Neural cell (in vitro differentiated cells): Measurements from ENCODE around the gene FRMD4B. TPM values are rescaled to one million over a fixed set of nuclear protein-coding genes. Genes with fewer than 3 reads are reported as not detected.

Source experiments
- H2AFZ ChIP-seq: fragments of 200-600, 300-800 bp; sonication (generic), shearing (Covaris generic); 2 replicates; pipeline ENCODE4 v1.6.0; 2014; ENCODE audit warnings: low read depth, mild to moderate bottlenecking, antibody characterized with exemption, low read length, moderate library complexity
- H3F3A ChIP-seq: fragments of 200-600 bp; shearing (Covaris generic); 2 replicates; pipeline ENCODE4 v1.6.1; 2016; ENCODE audit warnings: mild to moderate bottlenecking, moderate library complexity, mixed read lengths, antibody characterized with exemption, low read length; ENCODE audit not compliant: insufficient read depth, poor library complexity, severe bottlenecking
- H3K27ac ChIP-seq: fragments of 200-600, 300-800 bp; sonication (generic), shearing (Covaris generic); 2 replicates; pipeline ENCODE4 v1.5.1; 2014; ENCODE audit warnings: mild to moderate bottlenecking, low read length, moderate library complexity
- H3K27me3 ChIP-seq: fragments of 300-800, 200-600 bp; sonication (generic), shearing (Covaris generic); 2 replicates; pipeline ENCODE4 v1.6.0; 2014; ENCODE audit warnings: mild to moderate bottlenecking, low read depth, low read length, moderate library complexity; ENCODE audit not compliant: insufficient read depth
- H3K36me3 ChIP-seq: fragments of 300-800, 200-600 bp; sonication (generic), shearing (Covaris generic); 2 replicates; pipeline ENCODE4 v1.5.1; 2014; ENCODE audit warnings: mild to moderate bottlenecking, antibody characterized with exemption, low read length, moderate library complexity; ENCODE audit not compliant: insufficient read depth
- H3K4me2 ChIP-seq: fragments of 300-800, 200-600 bp; sonication (generic), shearing (Covaris generic); 2 replicates; pipeline ENCODE4 v1.6.0; 2014; ENCODE audit warnings: mild to moderate bottlenecking, low read length
- H3K4me3 ChIP-seq: fragments of 300-800, 200-600 bp; sonication (generic), shearing (Covaris generic); 2 replicates; pipeline ENCODE4 v1.5.1; 2014; ENCODE audit warnings: mild to moderate bottlenecking, low read length, moderate library complexity
- H3K79me2 ChIP-seq: fragments of 200-600 bp; shearing (Covaris generic); replicated peaks from 2 replicates; pipeline ENCODE4 v1.6.0; 2014; ENCODE audit warnings: mild to moderate bottlenecking, low read length, moderate library complexity; ENCODE audit not compliant: insufficient read depth
- H3K9ac ChIP-seq: fragments of 300-800, 200-600 bp; sonication (generic), shearing (Covaris generic); 2 replicates; pipeline ENCODE4 v1.6.1; 2016; ENCODE audit warnings: mild to moderate bottlenecking, low read length, mixed read lengths
- H3K9me2 ChIP-seq: fragments of 200-600 bp; shearing (Covaris generic); 2 replicates; pipeline ENCODE4 v1.6.1; 2016; ENCODE audit warnings: mild to moderate bottlenecking, low read length, mixed read lengths; ENCODE audit not compliant: insufficient read depth
- H3K9me3 ChIP-seq: fragments of 200-600, 300-800 bp; sonication (generic), shearing (Covaris generic); 2 replicates; pipeline ENCODE4 v1.6.1; 2016; ENCODE audit warnings: mild to moderate bottlenecking, mixed run types, low read length, moderate library complexity, mixed read lengths
- H4K20me1 ChIP-seq: fragments of 200-600 bp; shearing (Covaris generic); 2 replicates; pipeline ENCODE4 v1.6.1; 2016; ENCODE audit warnings: mild to moderate bottlenecking, mixed run types; ENCODE audit not compliant: insufficient read depth
- CTCF ChIP-seq: fragments of 450-650 bp; IDR thresholded peaks from 2 replicates; pipeline ENCODE4 v1.5.1; 2014; ENCODE audit warnings: antibody characterized with exemption, mild to moderate bottlenecking, moderate library complexity; ENCODE audit not compliant: poor library complexity, severe bottlenecking
- EP300 ChIP-seq: fragments of 450-650 bp; conservative IDR thresholded peaks from 2 replicates; pipeline ENCODE4 v1.6.1; 2014; ENCODE audit warnings: antibody characterized with exemption, mild to moderate bottlenecking, moderate library complexity; ENCODE audit not compliant: poor library complexity, severe bottlenecking
- EZH2 ChIP-seq: fragments of 200-600, 300-800 bp; shearing (Covaris generic), sonication (generic); IDR thresholded peaks from 2 replicates; pipeline ENCODE4 v1.6.1; 2014; ENCODE audit warnings: antibody characterized with exemption, low read length, borderline replicate concordance, mild to moderate bottlenecking; ENCODE audit not compliant: insufficient read depth, poor library complexity, severe bottlenecking
- MXI1 ChIP-seq: fragments of 450-650 bp; conservative IDR thresholded peaks from 2 replicates; pipeline ENCODE4 v1.6.1; 2014; ENCODE audit warnings: antibody characterized with exemption, mild to moderate bottlenecking; ENCODE audit not compliant: poor library complexity, severe bottlenecking
- POLR2AphosphoS5 ChIP-seq: IDR thresholded peaks from 2 replicates; pipeline ENCODE4 v1.6.1; 2012
- RAD21 ChIP-seq: fragments of 450-650 bp; conservative IDR thresholded peaks from 2 replicates; pipeline ENCODE4 v1.6.1; 2014; ENCODE audit warnings: antibody characterized with exemption, mild to moderate bottlenecking, moderate library complexity
- REST ChIP-seq: IDR thresholded peaks from 2 replicates; pipeline ENCODE4 v1.6.1; 2012; ENCODE audit warnings: borderline replicate concordance
- SMC3 ChIP-seq: fragments of 450-650 bp; conservative IDR thresholded peaks from 2 replicates; pipeline ENCODE4 v1.6.1; 2014; ENCODE audit warnings: antibody characterized with exemption, mild to moderate bottlenecking, moderate library complexity; ENCODE audit not compliant: poor library complexity
- TAF1 ChIP-seq: IDR thresholded peaks from 2 replicates; pipeline ENCODE4 v1.6.1; 2012; ENCODE audit warnings: low read depth
- polyA plus RNA-seq: library from polyadenylated mRNA; depleted of rRNA; stranded (reverse); fragments of >200 nt; gene quantifications from 2 replicates; pipeline ENCODE4 v1.2.3, GENCODE V29; 2014

FRMD4B gene
- polyA plus RNA-seq, 1 donor from 2014 or later, result 6.2 TPM

DNA sequence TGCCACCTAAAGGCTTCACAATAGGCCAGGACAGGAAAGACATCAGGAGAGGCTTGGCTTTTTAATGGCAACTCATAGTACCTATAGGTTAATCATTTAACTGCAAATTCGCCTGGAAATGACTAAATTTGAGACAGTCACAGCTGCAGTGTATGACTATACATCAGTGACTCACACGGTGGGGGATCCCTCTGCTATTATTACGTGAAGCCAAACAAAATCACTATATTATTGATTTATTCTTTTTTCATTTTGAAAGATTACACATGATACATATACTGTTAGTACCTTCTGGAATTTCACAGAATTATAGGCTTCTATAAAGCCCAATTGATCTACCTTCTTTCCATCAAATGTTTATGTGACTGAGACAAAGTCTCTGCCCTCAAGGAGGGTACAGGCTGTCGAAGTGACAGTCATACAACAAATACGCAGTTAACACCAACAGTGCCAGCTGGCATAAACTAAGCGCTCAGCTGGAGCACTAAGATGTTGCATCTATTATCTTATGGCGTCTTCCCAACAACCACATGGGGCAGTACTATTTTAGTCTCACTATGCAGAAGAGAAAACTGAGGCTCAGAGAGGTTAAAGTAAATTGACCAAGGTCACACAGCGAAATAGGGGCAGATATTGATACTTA lies 181.5 kb downstream of the FRMD4B start:
- no peak overlapping the region for H3K4me3 ChIP-seq
- no peaks in the 10 kb centered on the region for H3K9me2 ChIP-seq
- H4K20me1 ChIP-seq, result no peaks in the 10 kb centered on the region
- no peaks in the 10 kb centered on the region for H3F3A ChIP-seq
- no peaks in the 10 kb centered on the region for H3K79me2 ChIP-seq
- no peak overlapping the region for H3K4me2 ChIP-seq
- H3K27ac ChIP-seq, result no peak overlapping the region
- H3K36me3 ChIP-seq, result no peaks in the 10 kb centered on the region
- TF ChIP-seq REST (no peak), EP300 (no peak), SMC3 (no peak)
- no peak overlapping the region for H2AFZ ChIP-seq
- H3K9ac ChIP-seq, result no peak overlapping the region
- H3K27me3 ChIP-seq, result no peaks in the 10 kb centered on the region
- no peaks in the 10 kb centered on the region for H3K9me3 ChIP-seq

GRCh38 chr3:69203631-69204314 lies 182.1 kb downstream of the FRMD4B start:
- no peak overlapping the region for H3K4me3 ChIP-seq
- no peak overlapping the region for H2AFZ ChIP-seq
- no peak overlapping the region for H3K4me2 ChIP-seq
- H4K20me1 ChIP-seq, result no peaks in the 10 kb centered on the region
- H3K27me3 ChIP-seq, result no peaks in the 10 kb centered on the region
- no peak overlapping the region for H3K9ac ChIP-seq
- H3K79me2 ChIP-seq, result no peaks in the 10 kb centered on the region
- H3K9me3 ChIP-seq, result no peaks in the 10 kb centered on the region
- H3K9me2 ChIP-seq, result no peaks in the 10 kb centered on the region
- TF ChIP-seq RAD21, result no peak
- no peak for TF ChIP-seq SMC3
- TF ChIP-seq CTCF, result no peak
- no peak for TF ChIP-seq EZH2
- no peak for TF ChIP-seq MXI1
- no peak for TF ChIP-seq TAF1
- no peak for TF ChIP-seq POLR2AphosphoS5
- TF ChIP-seq EP300, result no peak
- no peak for TF ChIP-seq REST
- H3F3A ChIP-seq, result no peaks in the 10 kb centered on the region
- H3K36me3 ChIP-seq, result no peaks in the 10 kb centered on the region
- no peak overlapping the region for H3K27ac ChIP-seq
